ENCODE data around the gene SARDH.
"Not testable (repeated sequence)": the region's sequence is repeated elsewhere in the genome, so short reads cannot be mapped to it uniquely, and the experiment has no call there.

The SARDH gene

GRCh38 chr9:133637451-133638055, 100.6 kb downstream of the SARDH start:
- ATAC-seq (no peak), DNase-seq (no peak)
- Mint-ChIP-seq H3K36me3 (ENCODE audit: low read depth) (no peaks in the 10 kb centered on the region), H3K4me3 (no peak overlapping the region), H3K9me3 (no peaks in the 10 kb centered on the region), H3K4me1 (peaks cover 3% of the 10 kb centered on the region), H3K27ac (no peak overlapping the region), H3K27me3 (peaks cover 2% of the 10 kb centered on the region)

- Mint-ChIP-seq H3K27me3 (peaks cover 2% of the 10 kb centered on the region), H3K4me3 (no peak overlapping the region), H3K9me3 (no peaks in the 10 kb centered on the region), H3K4me1 (peaks cover 3% of the 10 kb centered on the region), H3K36me3 (ENCODE audit: low read depth) (no peaks in the 10 kb centered on the region), H3K27ac (no peak overlapping the region)
- no peak for DNase-seq
- ATAC-seq: no peak
Measured at GRCh38 chr9:133636902-133637301, 101.2 kb downstream of the SARDH start.

- H3K27ac Mint-ChIP-seq: no peak within 1 kb of the TSS
- no peak within 1 kb of the TSS for H3K4me3 Mint-ChIP-seq
- H3K36me3 Mint-ChIP-seq (ENCODE audit: low read depth): no peaks in the 10 kb centered on the region
- peaks cover 3% of the 10 kb centered on the region for H3K4me1 Mint-ChIP-seq
- H3K27me3 Mint-ChIP-seq: peaks cover 2% of the 10 kb centered on the region
- DNase-seq (no peak), ATAC-seq (no peak)
- H3K9me3 Mint-ChIP-seq: no peaks in the 10 kb centered on the region
Measured at GRCh38 chr9:133635533-133636531, 102.3 kb downstream of the SARDH start, which contains the start of gene DBH. Gene DBH (plus strand): TSS chr9:133636363. CDS start chr9:133636372, 9 bp downstream.

- no peak overlapping the region for H3K4me3 Mint-ChIP-seq
- ATAC-seq (no peak), DNase-seq (no peak)
- H3K27me3 Mint-ChIP-seq: peaks cover 2% of the 10 kb centered on the region
- peaks cover 3% of the 10 kb centered on the region for H3K4me1 Mint-ChIP-seq
- no peak overlapping the region for H3K27ac Mint-ChIP-seq
- no peaks in the 10 kb centered on the region for H3K9me3 Mint-ChIP-seq
- H3K36me3 Mint-ChIP-seq (ENCODE audit: low read depth): no peaks in the 10 kb centered on the region
Measured at GRCh38 chr9:133635098-133635497, 103.1 kb downstream of the SARDH start.

- peaks cover 3% of the 10 kb centered on the region for H3K4me1 Mint-ChIP-seq
- H3K27ac Mint-ChIP-seq: no peak overlapping the region
- H3K36me3 Mint-ChIP-seq (ENCODE audit: low read depth): no peaks in the 10 kb centered on the region
- DNase-seq (no peak), ATAC-seq (no peak)
- no peak overlapping the region for H3K4me3 Mint-ChIP-seq
- peaks cover 2% of the 10 kb centered on the region for H3K27me3 Mint-ChIP-seq
- no peaks in the 10 kb centered on the region for H3K9me3 Mint-ChIP-seq
Measured at GRCh38 chr9:133634081-133634691, 104.0 kb downstream of the SARDH start.

GRCh38 chr9:133633681-133634080, 104.5 kb downstream of the SARDH start:
- Mint-ChIP-seq H3K9me3 (no peaks in the 10 kb centered on the region), H3K36me3 (ENCODE audit: low read depth) (no peaks in the 10 kb centered on the region), H3K4me3 (no peak overlapping the region), H3K27me3 (peaks cover 2% of the 10 kb centered on the region), H3K27ac (no peak overlapping the region), H3K4me1 (peaks cover 3% of the 10 kb centered on the region)
- DNase-seq (no peak), ATAC-seq (no peak)

- H3K9me3 Mint-ChIP-seq: no peaks in the 10 kb centered on the region
- H3K36me3 Mint-ChIP-seq (ENCODE audit: low read depth): no peaks in the 10 kb centered on the region
- H3K27ac Mint-ChIP-seq: no peak overlapping the region
- ATAC-seq (no peak), DNase-seq (no peak)
- H3K4me3 Mint-ChIP-seq: no peak overlapping the region
- peaks cover 2% of the 10 kb centered on the region for H3K27me3 Mint-ChIP-seq
- peaks cover 3% of the 10 kb centered on the region for H3K4me1 Mint-ChIP-seq
Measured at GRCh38 chr9:133632806-133633680, 105.1 kb downstream of the SARDH start.

- Mint-ChIP-seq H3K27ac (no peak overlapping the region), H3K9me3 (peaks cover 10% of the 10 kb centered on the region), H3K4me1 (peaks cover 3% of the 10 kb centered on the region), H3K36me3 (ENCODE audit: low read depth) (no peaks in the 10 kb centered on the region), H3K27me3 (no peaks in the 10 kb centered on the region), H3K4me3 (no peak overlapping the region)
- ATAC-seq: no peak
- no peak for DNase-seq
Measured at GRCh38 chr9:133631111-133631510, 107.0 kb downstream of the SARDH start.

GRCh38 chr9:133629221-133630110, 108.7 kb downstream of the SARDH start:
- Mint-ChIP-seq H3K27me3 (no peaks in the 10 kb centered on the region), H3K4me1 (peaks cover 3% of the 10 kb centered on the region), H3K4me3 (no peak overlapping the region), H3K9me3 (peaks cover 17% of the 10 kb centered on the region), H3K36me3 (ENCODE audit: low read depth) (no peaks in the 10 kb centered on the region), H3K27ac (no peak overlapping the region)
- ATAC-seq: no peak
- DNase-seq: no peak

GRCh38 chr9:133628766-133629165, 109.4 kb downstream of the SARDH start:
- ATAC-seq: no peak

GRCh38 chr9:133627341-133627740, 110.8 kb downstream of the SARDH start:
- Mint-ChIP-seq H3K9me3 (peaks cover 17% of the 10 kb centered on the region), H3K27me3 (no peaks in the 10 kb centered on the region), H3K4me1 (peaks cover 2% of the 10 kb centered on the region), H3K36me3 (ENCODE audit: low read depth) (no peaks in the 10 kb centered on the region), H3K27ac (no peak overlapping the region), H3K4me3 (no peak overlapping the region)
- DNase-seq (no peak), ATAC-seq (no peak)

More at GRCh38 chr9:133628766-133629165, 109.4 kb downstream of the SARDH start:
- DNase-seq: no peak
- Mint-ChIP-seq H3K27me3 (no peaks in the 10 kb centered on the region), H3K4me1 (peaks cover 3% of the 10 kb centered on the region), H3K27ac (no peak overlapping the region), H3K4me3 (no peak overlapping the region), H3K36me3 (ENCODE audit: low read depth) (no peaks in the 10 kb centered on the region), H3K9me3 (peaks cover 17% of the 10 kb centered on the region)

- not testable (repeated sequence) for H3K36me3 Mint-ChIP-seq (ENCODE audit: low read depth); H3K27ac Mint-ChIP-seq; H3K27me3 Mint-ChIP-seq; DNase-seq; ATAC-seq; H3K4me3 Mint-ChIP-seq
- Mint-ChIP-seq H3K4me1 (peaks cover 14% of the 10 kb centered on the region), H3K9me3 (peaks cover 17% of the 10 kb centered on the region)
Measured at GRCh38 chr9:133626008-133626407, 112.1 kb downstream of the SARDH start.

- Mint-ChIP-seq H3K4me3 (no peak overlapping the region), H3K27ac (no peak overlapping the region), H3K4me1 (peaks cover 34% of the 10 kb centered on the region), H3K27me3 (no peaks in the 10 kb centered on the region), H3K36me3 (ENCODE audit: low read depth) (peaks cover 2% of the 10 kb centered on the region), H3K9me3 (peaks cover 17% of the 10 kb centered on the region)
- DNase-seq (no peak), ATAC-seq (no peak)
Measured at GRCh38 chr9:133622555-133622954, 115.6 kb downstream of the SARDH start.
